Measurements from ENCODE around the gene TIMM44.
A peak's percentile ranks its signal among the peaks of the same experiment; 100 is the strongest.
"Not testable (repeated sequence)": the region's sequence is repeated elsewhere in the genome, so short reads cannot be mapped to it uniquely, and the experiment has no call there.

The TIMM44 gene

GRCh38 chr19:7976461-7976860 is 33.0 kb upstream of the TIMM44 start:
- no peak for DNase-seq

- no peak for DNase-seq
Measured at GRCh38 chr19:7975037-7975436, 31.6 kb upstream of the TIMM44 start.

- no peak for DNase-seq
Measured at GRCh38 chr19:7973883-7974282, 30.4 kb upstream of the TIMM44 start.

- no peak for DNase-seq
Measured at GRCh38 chr19:7971553-7972520, 28.4 kb upstream of the TIMM44 start.

- peak; percentile 1 to 53 (median 24) for DNase-seq
Measured at GRCh38 chr19:7970716-7971448, 27.4 kb upstream of the TIMM44 start.

- no peak for DNase-seq
Measured at GRCh38 chr19:7969555-7969939, 26.1 kb upstream of the TIMM44 start.

- no peak for DNase-seq
Measured at GRCh38 chr19:7968796-7969554, 25.5 kb upstream of the TIMM44 start.

- DNase-seq = no peak
Measured at GRCh38 chr19:7968008-7968795, 24.7 kb upstream of the TIMM44 start.

GRCh38 chr19:7965921-7966665 is 22.6 kb upstream of the TIMM44 start:
- DNase-seq = no peak

- no peak for DNase-seq
Measured at GRCh38 chr19:7965259-7965841, 21.9 kb upstream of the TIMM44 start.

GRCh38 chr19:7963566-7963965 is 20.1 kb upstream of the TIMM44 start:
- DNase-seq = no peak

GRCh38 chr19:7962644-7963268 is 19.3 kb upstream of the TIMM44 start:
- no peak for DNase-seq

GRCh38 chr19:7961920-7962626 is 18.6 kb upstream of the TIMM44 start:
- DNase-seq = no peak

GRCh38 chr19:7961082-7961481 is 17.6 kb upstream of the TIMM44 start:
- DNase-seq = not testable (repeated sequence)

GRCh38 chr19:7959211-7959610 is 15.7 kb upstream of the TIMM44 start:
- no peak for DNase-seq

- no peak for DNase-seq
Measured at GRCh38 chr19:7955696-7956095, 12.2 kb upstream of the TIMM44 start.

GRCh38 chr19:7953576-7953975 is 10.1 kb upstream of the TIMM44 start:
- no peak for DNase-seq

- DNase-seq = no peak
Measured at GRCh38 chr19:7953060-7953459, 9.6 kb upstream of the TIMM44 start.

GRCh38 chr19:7947939-7948338 is 4.5 kb upstream of the TIMM44 start:
- no peak for DNase-seq

- peak; percentile 90 to 97 (median 91) for DNase-seq
Measured at GRCh38 chr19:7944177-7944761, 803 bp upstream of the TIMM44 start.

Data from NCI-H1417 (cell line).